ENCODE results near the gene MARS2. TPM values are rescaled to one million over a fixed set of nuclear protein-coding genes. Genes with fewer than 3 reads are reported as not detected.

Gene MARS2
- total RNA-seq: 9.3 and 10.2 TPM in 2 replicates
- polyA plus RNA-seq: 8.4 and 11.6 TPM in 2 replicates

- H3K36me3 ChIP-seq: no peaks in the 10 kb centered on the region
- H3K27ac ChIP-seq: peak within 1 kb of the TSS; percentile 93
- H3K4me3 ChIP-seq: peak within 1 kb of the TSS; percentile 76
- DNase-seq (ENCODE audit: low read depth in 1 of 2, low spot score in 1 of 2): peak; percentile 96
- H3K27me3 ChIP-seq: no peaks in the 10 kb centered on the region
- H3K4me1 ChIP-seq (ENCODE audit: low read depth): peaks cover 21% of the 10 kb centered on the region
- no peaks in the 10 kb centered on the region for H3K9me3 ChIP-seq (ENCODE audit: low read depth)
- no peak for TF ChIP-seq CTCF (IDR thresholded peaks at IDR 0.05; ENCODE audit: low read depth, low read length)
Measured at GRCh38 chr2:197705121-197705911, at the start of gene MARS2. Gene MARS2 (plus strand): TSS chr2:197705369. CDS start chr2:197705406, 37 bp downstream.

GRCh38 chr2:197657562-197657961 lies 47.6 kb upstream of the MARS2 start:
- TF ChIP-seq CTCF (IDR thresholded peaks at IDR 0.05; ENCODE audit: low read depth, low read length): no peak
- no peak overlapping the region for H3K4me3 ChIP-seq
- H3K36me3 ChIP-seq: no peaks in the 10 kb centered on the region
- no peaks in the 10 kb centered on the region for H3K9me3 ChIP-seq (ENCODE audit: low read depth)
- no peak for DNase-seq (ENCODE audit: low read depth in 1 of 2, low spot score in 1 of 2)
- no peaks in the 10 kb centered on the region for H3K4me1 ChIP-seq (ENCODE audit: low read depth)
- no peaks in the 10 kb centered on the region for H3K27me3 ChIP-seq
- no peak overlapping the region for H3K27ac ChIP-seq

- Histone ChIP-seq H3K4me1 (ENCODE audit: low read depth) (no peaks in the 10 kb centered on the region), H3K27ac (no peak overlapping the region), H3K4me3 (no peak overlapping the region), H3K9me3 (ENCODE audit: low read depth) (no peaks in the 10 kb centered on the region), H3K27me3 (no peaks in the 10 kb centered on the region), H3K36me3 (no peaks in the 10 kb centered on the region)
- no peak for DNase-seq (ENCODE audit: low read depth in 1 of 2, low spot score in 1 of 2)
- TF ChIP-seq CTCF (IDR thresholded peaks at IDR 0.05; ENCODE audit: low read depth, low read length): no peak
Measured at GRCh38 chr2:197661626-197662025, 43.5 kb upstream of the MARS2 start.

GRCh38 chr2:197666277-197666676 lies 38.9 kb upstream of the MARS2 start:
- Histone ChIP-seq H3K9me3 (ENCODE audit: low read depth) (no peaks in the 10 kb centered on the region), H3K4me1 (ENCODE audit: low read depth) (no peaks in the 10 kb centered on the region), H3K36me3 (no peaks in the 10 kb centered on the region), H3K4me3 (no peak overlapping the region), H3K27me3 (no peaks in the 10 kb centered on the region), H3K27ac (no peak overlapping the region)
- DNase-seq (ENCODE audit: low read depth in 1 of 2, low spot score in 1 of 2): no peak
- no peak for TF ChIP-seq CTCF (IDR thresholded peaks at IDR 0.05; ENCODE audit: low read depth, low read length)

GRCh38 chr2:197668296-197668695 lies 36.9 kb upstream of the MARS2 start:
- Histone ChIP-seq H3K4me3 (no peak overlapping the region), H3K9me3 (ENCODE audit: low read depth) (no peaks in the 10 kb centered on the region), H3K36me3 (no peaks in the 10 kb centered on the region), H3K4me1 (ENCODE audit: low read depth) (peaks cover 5% of the 10 kb centered on the region), H3K27me3 (no peaks in the 10 kb centered on the region), H3K27ac (no peak overlapping the region)
- DNase-seq (ENCODE audit: low read depth in 1 of 2, low spot score in 1 of 2): no peak
- TF ChIP-seq CTCF (IDR thresholded peaks at IDR 0.05; ENCODE audit: low read depth, low read length): no peak
